Endothelial cell of umbilical vein (primary cell): ENCODE results near the gene PLXNB1. TPM values are rescaled to one million over a fixed set of nuclear protein-coding genes. Genes with fewer than 3 reads are reported as not detected.
A peak's percentile ranks its signal among the peaks of the same experiment; 100 is the strongest.

ENCODE experiments used
- BruUV-seq: library from RNA; stranded (reverse); fragments of 400-500 nt; replicated peaks from 2 replicates; lab custom pipeline; 2021; lab: Mats Ljungman, UMichigan
- CTCF ChIA-PET: fragments of 300-600, 350-600 bp; sonication (Branson Sonifier 250); formaldehyde crosslinking; loops from one replicate; lab custom pipeline; 2021; ENCODE audit warnings: antibody characterized with exemption, inconsistent platforms; lab: Charles Lee
- POLR2A ChIA-PET: fragments of 300-600, 350-600 bp; sonication (Branson Sonifier 250); formaldehyde crosslinking; loops from one replicate; lab custom pipeline; 2021; ENCODE audit warnings: antibody characterized with exemption, inconsistent platforms; lab: Charles Lee
- DNase-seq: peaks from one replicate; pipeline ENCODE4 v3.0.0-alpha.2; 2011; ENCODE audit warnings: low read depth, low spot score
- FAIRE-seq: peaks from 2 replicates; lab custom pipeline; 2011; peaks lifted over from hg19 to GRCh38; lab: Jason Lieb, UNC
- H2AFZ ChIP-seq: 2 replicates; pipeline ENCODE4 v1.6.0; 2012; ENCODE audit warnings: low read depth, low read length, control low read depth, inconsistent platforms
- H3K27ac ChIP-seq: 2 replicates; pipeline ENCODE4 v1.5.1; 2011; ENCODE audit warnings: low read depth, mild to moderate bottlenecking, control low read depth, low read length, moderate library complexity; ENCODE audit not compliant: insufficient read depth
- H3K27me3 ChIP-seq, 2 experiments: 2 replicates each; pipeline versions ENCODE4 v1.6.0 to v1.6.1; 2011; ENCODE audit warnings: low read length in 2 of 2, mixed read lengths in 1 of 2; ENCODE audit not compliant: control insufficient read depth in 2 of 2, insufficient read depth in 2 of 2
- H3K36me3 ChIP-seq, 2 experiments: 2 replicates in 1 of 2; 3 replicates in 1 of 2; pipeline ENCODE4 v1.5.1; 2011; ENCODE audit warnings: low read length in 2 of 2, mild to moderate bottlenecking in 1 of 2, moderate library complexity in 1 of 2; ENCODE audit not compliant: control insufficient read depth in 2 of 2, insufficient read depth in 2 of 2; ENCODE audit errors: extremely low read depth in 1 of 2
- H3K4me1 ChIP-seq: 3 replicates; pipeline ENCODE4 v1.5.1; 2011; ENCODE audit warnings: mild to moderate bottlenecking, low read length; ENCODE audit not compliant: control insufficient read depth, insufficient read depth; ENCODE audit errors: extremely low read depth
- H3K4me2 ChIP-seq: 2 replicates; pipeline ENCODE4 v1.6.1; 2011; ENCODE audit warnings: low read length, control low read depth, mixed read lengths; ENCODE audit not compliant: insufficient read depth
- H3K4me3 ChIP-seq, 3 experiments: fragments of 200-600 bp in 1 of 3; sonication (generic), shearing (Covaris generic) in 1 of 3; replicated peaks in 1 of 3; 2 replicates each; pipeline ENCODE4 v1.5.1; 2011 to 2016; ENCODE audit warnings: control low read depth in 3 of 3, low read length in 3 of 3, mild to moderate bottlenecking in 2 of 3, inconsistent platforms in 1 of 3, low read depth in 1 of 3, moderate library complexity in 1 of 3; ENCODE audit not compliant: insufficient read depth in 1 of 3
- H3K79me2 ChIP-seq: 2 replicates; pipeline ENCODE4 v1.6.0; 2012; ENCODE audit warnings: low read length, inconsistent platforms; ENCODE audit not compliant: control insufficient read depth, insufficient read depth
- H3K9ac ChIP-seq: replicated peaks from 2 replicates; pipeline ENCODE3; 2011; ENCODE audit warnings: low read length, control low read depth; ENCODE audit not compliant: insufficient read depth; ENCODE audit errors: extremely low read depth
- H3K9me1 ChIP-seq: replicated peaks from 3 replicates; pipeline ENCODE4 v1.6.0; 2011; ENCODE audit warnings: mild to moderate bottlenecking, low read length; ENCODE audit not compliant: control insufficient read depth, insufficient read depth; ENCODE audit errors: extremely low read depth
- H3K9me3 ChIP-seq: replicated peaks from 2 replicates; pipeline ENCODE4 v1.5.1; 2012; ENCODE audit warnings: low read length, inconsistent platforms; ENCODE audit not compliant: control insufficient read depth, insufficient read depth
- H4K20me1 ChIP-seq: replicated peaks from 2 replicates; pipeline ENCODE3; 2011; ENCODE audit warnings: mild to moderate bottlenecking, low read length; ENCODE audit not compliant: control insufficient read depth, insufficient read depth; ENCODE audit errors: extremely low read depth
- FOS ChIP-seq: IDR thresholded peaks from 2 replicates; pipeline ENCODE4 v1.6.1; 2011; ENCODE audit warnings: mild to moderate bottlenecking, low read length, moderate library complexity, borderline replicate concordance; ENCODE audit not compliant: insufficient read depth
- GATA2 ChIP-seq: IDR thresholded peaks from 2 replicates; pipeline ENCODE4 v1.7.0; 2011; ENCODE audit warnings: low read depth, mild to moderate bottlenecking, moderate library complexity, mixed read lengths, low read length; ENCODE audit not compliant: insufficient read length, insufficient read depth
- MYC ChIP-seq: IDR thresholded peaks from one replicate; pipeline ENCODE4 v1.6.1; 2011; ENCODE audit warnings: mild to moderate bottlenecking, low read depth, low read length
- POLR2A ChIP-seq: IDR thresholded peaks from 2 replicates; pipeline ENCODE4 v1.6.1; 2012; ENCODE audit warnings: low read depth, mild to moderate bottlenecking, control low read depth, low read length
- POLR2AphosphoS5 ChIP-seq: IDR thresholded peaks from 2 replicates; pipeline ENCODE4 v1.6.1; 2012; ENCODE audit warnings: low read depth, mild to moderate bottlenecking, control low read depth, low read length, moderate library complexity; ENCODE audit not compliant: insufficient read depth
- dilution Hi-C: fragments of 300-500 bp; cut with MboI; formaldehyde crosslinking; loops from one replicate; pipeline ENCODE4 v1.15.0; 2019; ENCODE audit warnings: low sequenced_read_pairs; ENCODE audit not compliant: extremely low pct_ligation_motif_present
- intact Hi-C: fragments of 100-400 bp; cut with micrococcal nuclease; formaldehyde crosslinking; loops from one replicate; pipeline ENCODE4 v1.10.0; 2022
- polyA plus RNA-seq, 4 experiments: library from polyadenylated mRNA; depleted of rRNA in 3 of 4; stranded (reverse) in 3 of 4; unstranded in 1 of 4; fragments of >200 nt; gene quantifications; 2 replicates each; pipeline versions ENCODE4 v1.2.1 to v1.2.3, GENCODE V29; 2011 to 2012; ENCODE audit warnings: missing spikeins in 1 of 4
- total RNA-seq: library from RNA; stranded (reverse); gene quantifications from 2 replicates; pipeline ENCODE4 v1.2.3, GENCODE V29; 2021

The PLXNB1 gene
- total and polyA plus RNA-seq, 2 donors (not counting 3 experiments of a cell fraction or from before 2014, with no cell fraction given) = 43.1 to 45.2 TPM

DNA sequence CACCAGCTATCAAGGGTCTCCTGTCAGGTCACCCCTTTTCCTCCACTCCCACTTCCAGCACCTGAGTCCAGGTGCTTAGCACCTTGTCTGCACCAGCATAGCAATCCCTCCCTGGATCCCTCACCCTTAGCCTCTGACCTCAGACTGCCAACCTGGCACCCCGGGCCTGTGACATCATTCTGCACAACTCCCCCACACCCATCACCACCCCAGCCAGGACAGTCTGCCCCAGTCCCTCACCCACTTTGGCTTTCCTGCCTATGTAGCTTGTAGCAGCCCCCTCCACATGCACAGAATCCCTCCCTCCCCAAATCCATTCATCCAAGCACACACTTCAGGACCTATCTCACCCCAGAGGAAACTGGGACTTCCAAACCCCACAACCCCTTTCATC lies 819 bp upstream of the PLXNB1 start:
- H3K79me2 ChIP-seq = no peaks in the 10 kb centered on the region
- no peak overlapping the region for H3K4me3 ChIP-seq
- peaks cover 0 to 9% of the 10 kb centered on the region in 2 experiments for H3K36me3 ChIP-seq
- no peak for FAIRE-seq
- no peak overlapping the region for H3K9ac ChIP-seq
- intact Hi-C loops = no loop called here
- TF ChIP-seq FOS (no peak), MYC (no peak), POLR2AphosphoS5 (no peak), POLR2A (no peak)
- CTCF ChIA-PET = interaction anchor here (1.3 to 10.4 kb wide), 3 partner anchors 31 to 236 kb away, joined by 4 to 723 read pairs (median 94); no protein-coding TSS in a partner anchor
- no peaks in the 10 kb centered on the region for H4K20me1 ChIP-seq
- DNase-seq = no peak
- no peak overlapping the region for H3K27ac ChIP-seq
- H3K27me3 ChIP-seq = no peaks in the 10 kb centered on the region
- no peak overlapping the region for H2AFZ ChIP-seq
- POLR2A ChIA-PET = no interaction called here
- no peak overlapping the region for H3K4me2 ChIP-seq
- dilution Hi-C loops = no loop called here
- H3K4me1 ChIP-seq = peaks cover 10% of the 10 kb centered on the region
- no peaks in the 10 kb centered on the region for H3K9me3 ChIP-seq
- BruUV-seq = no TSS peak
- no peaks in the 10 kb centered on the region for H3K9me1 ChIP-seq

DNA sequence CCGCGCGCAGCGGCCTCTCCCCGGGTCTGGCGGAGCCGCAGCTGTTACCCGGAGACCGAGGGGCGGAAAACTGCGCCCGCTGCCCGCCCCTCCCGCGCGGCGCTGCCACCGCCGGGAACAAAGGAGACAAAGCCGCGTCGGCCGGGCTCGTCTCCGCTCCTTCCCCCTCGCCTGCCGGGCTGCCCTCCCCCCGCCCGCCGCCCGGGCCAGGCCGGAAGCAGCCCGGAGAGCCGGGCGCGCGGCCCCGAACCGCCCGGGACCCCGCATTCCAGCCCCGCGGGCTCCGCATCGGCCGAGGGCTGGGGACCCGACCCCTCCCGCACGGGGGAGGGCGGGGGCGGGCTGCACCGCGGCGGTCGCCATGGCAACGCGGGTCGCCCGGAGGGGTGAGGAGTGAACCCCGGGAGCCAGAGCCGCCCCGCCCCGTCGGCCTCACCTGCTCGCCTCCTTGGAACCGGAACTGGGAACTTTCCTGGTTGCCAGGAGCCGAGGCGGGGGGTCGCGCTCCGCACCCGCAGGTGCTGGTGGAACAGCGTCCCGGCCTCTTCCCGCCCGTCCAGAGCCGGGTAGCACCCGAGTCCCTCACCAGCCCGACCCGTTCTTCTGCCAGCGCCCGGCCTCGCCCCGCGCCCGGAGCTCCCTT lies 448 bp downstream of the PLXNB1 start:
- dilution Hi-C loops (no loop called here), intact Hi-C loops (no loop called here)
- FAIRE-seq (no peak), DNase-seq (peak; percentile 28)
- no peaks in the 10 kb centered on the region for H3K9me1 ChIP-seq
- peak overlapping the region; percentile 53 for H3K4me2 ChIP-seq
- TF ChIP-seq GATA2 (no peak), POLR2A (peak; percentile 55)
- no peaks in the 10 kb centered on the region for H3K9me3 ChIP-seq
- CTCF ChIA-PET = interaction anchor here (2.3 to 10.4 kb wide), 3 partner anchors 29 to 235 kb away, joined by 9 to 723 read pairs (median 94); no protein-coding TSS in a partner anchor
- no TSS peak for BruUV-seq
- peak overlapping the region; percentile 75 for H3K9ac ChIP-seq
- peaks cover 10% of the 10 kb centered on the region for H3K4me1 ChIP-seq
- peaks cover 0 to 9% of the 10 kb centered on the region in 2 experiments for H3K36me3 ChIP-seq
- H3K27ac ChIP-seq = peak overlapping the region; percentile 33
- H4K20me1 ChIP-seq = no peaks in the 10 kb centered on the region
- POLR2A ChIA-PET = interaction anchor here (1.4 kb wide), 1 partner anchor 11 kb away, joined by 5 read pairs; no protein-coding TSS in a partner anchor
- no peaks in the 10 kb centered on the region for H3K27me3 ChIP-seq
- H3K79me2 ChIP-seq = no peaks in the 10 kb centered on the region
- peak overlapping the region; percentile 86 for H2AFZ ChIP-seq
- H3K4me3 ChIP-seq = peak overlapping the region; percentile 49 to 74 (median 62)
